ENCODE data around the gene MACIR. TPM values are rescaled to one million over a fixed set of nuclear protein-coding genes. Genes with fewer than 3 reads are reported as not detected.
"Not testable (repeated sequence)": the region's sequence is repeated elsewhere in the genome, so short reads cannot be mapped to it uniquely, and the experiment has no call there.

MACIR gene
- total and polyA plus RNA-seq, 8 donors: 7.0 to 13.6 (median 12.1) TPM

DNA sequence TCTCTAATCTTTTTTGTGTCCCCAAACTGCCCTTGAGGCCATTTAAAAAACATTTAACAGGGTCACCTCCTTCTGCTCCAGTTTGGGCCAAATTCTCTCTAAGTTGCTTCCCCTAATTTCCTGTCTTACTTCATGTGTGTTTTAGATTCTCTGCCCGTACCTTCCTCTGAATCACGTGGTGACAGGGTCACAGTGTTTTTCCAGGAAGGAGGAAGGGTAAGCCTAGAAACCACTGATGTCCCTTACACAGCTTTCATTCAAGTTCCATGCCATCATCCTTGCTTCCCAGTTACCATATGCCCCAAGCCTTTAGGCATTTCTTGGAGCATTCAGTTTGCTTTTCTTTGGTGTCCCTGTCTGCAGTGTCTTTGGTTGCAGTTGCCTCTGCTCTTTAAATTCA, 42.4 kb upstream of the MACIR start:
- DNase-seq (no peak), ATAC-seq (no peak)
- Histone ChIP-seq H3K4me3 (no peak overlapping the region), H3K27me3 (no peaks in the 10 kb centered on the region), H3K36me3 (no peaks in the 10 kb centered on the region), H3K4me1 (peaks cover 0 to 5% of the 10 kb centered on the region in 2 donors), H3K9me3 (no peaks in the 10 kb centered on the region), H3K27ac (no peak overlapping the region)
- intact Hi-C loops (cut with DNase I): no loop called here
- TF ChIP-seq, protein P1, sequence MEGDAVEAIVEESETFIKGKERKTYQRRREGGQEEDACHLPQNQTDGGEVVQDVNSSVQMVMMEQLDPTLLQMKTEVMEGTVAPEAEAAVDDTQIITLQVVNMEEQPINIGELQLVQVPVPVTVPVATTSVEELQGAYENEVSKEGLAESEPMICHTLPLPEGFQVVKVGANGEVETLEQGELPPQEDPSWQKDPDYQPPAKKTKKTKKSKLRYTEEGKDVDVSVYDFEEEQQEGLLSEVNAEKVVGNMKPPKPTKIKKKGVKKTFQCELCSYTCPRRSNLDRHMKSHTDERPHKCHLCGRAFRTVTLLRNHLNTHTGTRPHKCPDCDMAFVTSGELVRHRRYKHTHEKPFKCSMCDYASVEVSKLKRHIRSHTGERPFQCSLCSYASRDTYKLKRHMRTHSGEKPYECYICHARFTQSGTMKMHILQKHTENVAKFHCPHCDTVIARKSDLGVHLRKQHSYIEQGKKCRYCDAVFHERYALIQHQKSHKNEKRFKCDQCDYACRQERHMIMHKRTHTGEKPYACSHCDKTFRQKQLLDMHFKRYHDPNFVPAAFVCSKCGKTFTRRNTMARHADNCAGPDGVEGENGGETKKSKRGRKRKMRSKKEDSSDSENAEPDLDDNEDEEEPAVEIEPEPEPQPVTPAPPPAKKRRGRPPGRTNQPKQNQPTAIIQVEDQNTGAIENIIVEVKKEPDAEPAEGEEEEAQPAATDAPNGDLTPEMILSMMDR (IDR thresholded peaks at IDR 0.05): no peak

DNA sequence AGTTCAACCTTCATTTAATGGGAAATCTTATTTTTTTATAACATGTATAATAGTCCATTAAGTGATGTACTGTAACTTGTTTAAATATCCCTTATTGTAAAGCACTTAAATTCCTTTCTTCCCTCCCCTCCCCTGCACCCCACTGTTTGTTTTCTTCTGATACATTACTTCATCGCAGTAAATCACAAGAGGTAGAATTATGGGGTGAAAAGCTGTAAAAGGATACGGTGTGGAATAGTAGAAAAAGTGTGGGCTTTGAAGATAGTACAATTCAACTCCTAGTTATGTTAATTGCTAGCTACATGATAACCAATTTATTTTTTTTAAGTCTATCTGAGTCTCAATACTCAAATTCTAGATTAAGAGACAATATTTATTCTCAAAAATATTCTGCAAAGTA, 41.9 kb upstream of the MACIR start:
- DNase-seq: no peak
- Histone ChIP-seq H3K4me3 (no peak overlapping the region), H3K27me3 (no peaks in the 10 kb centered on the region), H3K9me3 (no peaks in the 10 kb centered on the region), H3K27ac (no peak overlapping the region), H3K4me1 (peaks cover 0 to 4% of the 10 kb centered on the region in 2 donors), H3K36me3 (no peaks in the 10 kb centered on the region)
- TF ChIP-seq, protein P1 (IDR thresholded peaks at IDR 0.05): no peak
- intact Hi-C loops (cut with DNase I): no loop called here
- no peak for ATAC-seq

DNA sequence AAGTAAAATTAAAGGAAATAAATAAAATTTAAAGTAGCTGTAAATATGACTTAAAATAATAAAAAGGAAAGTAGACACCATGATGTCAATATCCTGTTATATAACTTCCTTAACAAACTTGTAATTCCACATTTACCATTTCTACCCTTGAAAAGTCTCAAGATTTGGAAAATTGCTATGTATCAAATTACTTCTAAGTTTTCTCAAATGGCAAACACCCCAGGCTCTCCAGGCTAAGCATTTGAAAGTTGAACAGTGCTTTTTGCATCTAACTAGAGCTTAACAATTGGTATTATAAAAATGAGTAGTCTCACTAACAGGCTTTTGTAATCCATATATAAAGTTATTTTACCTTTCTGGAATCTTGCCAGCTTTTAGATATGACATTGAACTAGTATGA, 41.5 kb upstream of the MACIR start:
- intact Hi-C loops (cut with DNase I): no loop called here
- Histone ChIP-seq H3K9me3 (no peaks in the 10 kb centered on the region), H3K36me3 (no peaks in the 10 kb centered on the region), H3K27ac (no peak overlapping the region), H3K4me1 (peaks cover 0 to under 1% of the 10 kb centered on the region in 2 donors), H3K27me3 (no peaks in the 10 kb centered on the region), H3K4me3 (no peak overlapping the region)
- ATAC-seq: no peak
- DNase-seq: peak in 1 of 4 donors; percentile 1
- TF ChIP-seq, protein P1 (IDR thresholded peaks at IDR 0.05): no peak

DNA sequence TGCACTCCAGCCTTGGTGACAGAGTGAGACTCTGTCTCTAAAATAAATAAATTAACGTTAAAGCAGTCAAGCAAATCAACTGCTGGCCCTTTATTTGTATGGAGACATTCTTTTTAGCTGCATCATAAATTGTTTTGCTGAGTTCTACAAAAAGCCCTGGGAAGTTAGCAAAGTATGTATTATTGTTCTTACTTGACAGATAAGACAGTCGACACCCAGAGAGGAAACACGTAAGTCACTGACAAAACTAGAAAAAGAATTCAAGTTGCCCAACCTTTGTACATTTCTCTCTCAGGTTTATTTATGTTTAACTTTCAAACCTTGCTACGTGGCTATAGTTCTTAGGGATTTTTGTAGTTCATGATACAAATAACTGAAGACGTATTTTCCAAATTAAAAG, 40.4 kb upstream of the MACIR start:
- intact Hi-C loops (cut with DNase I): no loop called here
- TF ChIP-seq, protein P1 (IDR thresholded peaks at IDR 0.05): no peak
- H3K9me3 ChIP-seq: no peaks in the 10 kb centered on the region
- ATAC-seq (no peak), DNase-seq (no peak)
- H3K36me3 ChIP-seq: no peaks in the 10 kb centered on the region
- H3K4me1 ChIP-seq: no peaks in the 10 kb centered on the region
- no peak overlapping the region for H3K27ac ChIP-seq
- no peak overlapping the region for H3K4me3 ChIP-seq
- no peaks in the 10 kb centered on the region for H3K27me3 ChIP-seq

DNA sequence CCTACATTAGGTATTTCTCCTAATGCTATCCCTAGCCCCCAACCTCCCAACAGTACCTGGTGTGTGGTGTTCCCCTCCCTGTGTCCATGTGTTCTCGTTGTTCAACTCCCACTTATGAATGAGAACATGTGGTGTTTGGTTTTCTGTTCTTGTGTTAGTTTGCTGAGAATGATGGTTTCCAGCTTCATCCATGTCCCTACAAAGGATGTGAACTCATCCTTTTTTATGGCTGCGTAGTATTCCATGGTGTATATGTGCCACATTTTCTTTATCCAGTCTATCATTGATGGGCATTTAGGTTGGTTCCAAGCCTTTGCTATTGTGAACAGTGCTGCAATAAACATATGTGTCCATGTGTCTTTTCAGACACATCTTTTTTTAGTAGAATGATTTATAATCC, 39.5 kb upstream of the MACIR start:
- intact Hi-C loops (cut with DNase I); H3K36me3 ChIP-seq; H3K27ac ChIP-seq; ATAC-seq; DNase-seq; H3K9me3 ChIP-seq; H3K4me1 ChIP-seq; H3K27me3 ChIP-seq; H3K4me3 ChIP-seq: not testable (repeated sequence)

Data from left lung (tissue), 10 donors.